HL-60 (cell line): ENCODE results near the gene TDRD1.

Experiments used
- POLR2AphosphoS5 ChIP-seq: IDR thresholded peaks from 2 replicates; pipeline ENCODE4 v1.6.1; 2012; ENCODE audit warnings: low read depth
- REST ChIP-seq: IDR thresholded peaks from 2 replicates; pipeline ENCODE4 v1.6.1; 2012; ENCODE audit warnings: low read depth; ENCODE audit not compliant: insufficient replicate concordance

GRCh38 chr10:114239994-114240345 is 60.8 kb downstream of the TDRD1 start:
- TF ChIP-seq POLR2AphosphoS5 = no peak
- no peak for TF ChIP-seq REST
